ENCODE data around the gene AREL1.
A peak's percentile ranks its signal among the peaks of the same experiment; 100 is the strongest.

The AREL1 gene

DNA sequence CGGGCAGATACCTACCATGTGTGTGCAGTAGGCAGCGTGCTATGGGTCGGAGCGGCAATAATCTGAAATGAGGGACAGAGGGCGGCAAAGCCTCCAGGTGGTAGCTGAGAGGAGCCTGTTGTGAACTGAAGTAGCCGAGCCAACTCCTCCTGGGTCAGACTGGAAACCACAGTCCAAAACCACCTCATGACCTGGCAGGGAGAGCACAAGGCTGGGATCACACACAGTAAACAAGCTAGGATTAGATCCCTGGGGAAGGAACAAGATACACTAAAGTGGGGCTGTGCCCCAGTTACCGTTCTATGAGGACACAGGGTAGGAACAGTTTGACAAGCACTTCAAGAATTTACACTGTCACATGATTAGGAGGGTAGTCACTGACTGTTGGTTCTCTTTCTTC, 49.0 kb downstream of the AREL1 start:
- Mint-ChIP-seq H3K27ac (peak overlapping the region in 1 of 2 donors; percentile 71), H3K36me3 (ENCODE audit: insufficient read depth) (peaks cover 63% of the 10 kb centered on the region)
- no peak for ATAC-seq (replicated peaks)

DNA sequence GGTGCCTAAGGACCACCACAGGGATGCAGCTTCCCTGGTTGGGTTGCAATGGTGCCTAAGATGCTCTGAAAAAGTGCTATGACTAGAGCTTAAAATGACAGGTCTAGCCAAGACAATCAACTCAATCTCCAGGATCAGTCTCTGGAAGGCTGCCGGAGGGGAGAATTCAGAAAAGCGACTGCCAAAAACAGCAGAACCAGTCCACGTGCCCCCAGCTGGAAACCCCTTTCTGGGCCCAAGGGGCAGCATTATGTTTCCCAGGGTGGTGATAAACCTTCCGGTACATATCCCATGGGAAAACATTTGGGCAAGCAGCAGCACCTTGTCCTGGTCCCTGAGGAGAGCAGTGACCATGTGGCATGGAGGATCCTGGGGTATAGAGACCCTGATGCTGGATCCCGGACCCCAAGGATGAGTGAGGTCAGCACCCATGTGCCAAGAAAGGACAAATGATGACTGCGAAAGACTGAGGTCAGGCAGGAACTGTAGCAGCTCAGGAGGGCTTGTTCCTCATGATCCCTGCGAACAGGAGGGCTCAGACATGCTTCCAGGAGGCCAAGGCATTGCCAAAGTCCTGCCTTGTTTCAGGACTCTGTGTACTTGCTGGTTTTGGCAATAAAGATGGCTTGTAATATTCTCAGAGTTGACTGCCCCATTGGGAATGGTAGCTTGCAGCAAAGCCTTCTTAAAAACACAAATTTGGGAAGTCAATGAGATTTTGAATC, 51.0 kb downstream of the AREL1 start:
- no peak for DNase-seq
- H3K27me3 Mint-ChIP-seq, result no peaks in the 10 kb centered on the region
- no peaks in the 10 kb centered on the region for H3K9me3 Mint-ChIP-seq
- no peak overlapping the region for H3K4me3 Mint-ChIP-seq
- H3K27ac Mint-ChIP-seq, result no peak overlapping the region
- peaks cover 54% of the 10 kb centered on the region for H3K36me3 Mint-ChIP-seq (ENCODE audit: insufficient read depth)
- ATAC-seq (replicated peaks), result no peak
- no peaks in the 10 kb centered on the region for H3K4me1 Mint-ChIP-seq (ENCODE audit: low read depth in 2 of 2)

More for the DNA sequence above, 49.0 kb downstream of the AREL1 start:
- no peaks in the 10 kb centered on the region for H3K27me3 Mint-ChIP-seq
- no peaks in the 10 kb centered on the region for H3K9me3 Mint-ChIP-seq
- no peak for DNase-seq
- no peaks in the 10 kb centered on the region for H3K4me1 Mint-ChIP-seq (ENCODE audit: low read depth in 2 of 2)
- H3K4me3 Mint-ChIP-seq, result no peak overlapping the region

DNA sequence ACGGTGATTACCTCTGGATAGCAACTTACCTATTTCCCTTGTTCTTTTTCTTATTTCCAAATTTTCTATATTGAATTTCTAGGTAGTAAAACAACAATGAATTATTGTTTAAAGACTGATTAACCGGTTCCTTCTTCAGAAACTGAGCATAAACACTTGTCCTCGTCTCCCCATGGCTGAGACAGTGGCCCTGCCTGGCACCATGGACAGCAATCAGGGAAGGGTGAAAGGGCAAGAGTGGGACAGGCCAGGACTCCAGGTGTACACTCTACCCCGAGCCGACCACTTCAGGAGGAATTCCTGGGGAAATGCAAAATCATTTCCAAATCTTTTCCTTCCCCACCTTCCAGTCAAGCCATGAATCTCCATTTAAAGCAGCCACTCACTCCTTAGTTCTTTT, 52.0 kb downstream of the AREL1 start:
- H3K27ac Mint-ChIP-seq, result no peak overlapping the region
- DNase-seq (no peak), ATAC-seq (replicated peaks) (no peak)
- no peaks in the 10 kb centered on the region for H3K9me3 Mint-ChIP-seq
- H3K27me3 Mint-ChIP-seq, result no peaks in the 10 kb centered on the region
- no peaks in the 10 kb centered on the region for H3K4me1 Mint-ChIP-seq (ENCODE audit: low read depth in 2 of 2)
- H3K36me3 Mint-ChIP-seq (ENCODE audit: insufficient read depth), result peaks cover 49% of the 10 kb centered on the region
- H3K4me3 Mint-ChIP-seq, result no peak overlapping the region

DNA sequence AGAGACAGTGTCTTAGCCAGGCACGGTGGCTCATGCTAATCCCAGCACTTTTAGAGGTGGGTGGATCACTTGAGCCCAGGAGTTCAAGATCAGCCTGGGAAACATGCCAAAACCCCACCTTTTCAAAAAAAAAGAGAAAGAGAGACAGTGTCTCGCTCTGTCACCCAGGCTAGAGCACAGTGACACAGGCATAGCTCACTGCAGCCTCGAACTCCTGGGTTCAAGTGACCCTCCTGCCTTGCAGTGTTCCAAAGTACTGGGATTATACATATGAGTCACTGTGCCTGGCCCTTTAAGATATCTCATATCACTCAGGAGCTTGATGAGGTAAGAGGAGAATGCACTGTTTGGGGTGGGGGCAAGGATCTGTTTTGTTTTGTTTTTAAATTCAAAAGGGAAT, 52.7 kb downstream of the AREL1 start:
- ATAC-seq (replicated peaks) (no peak), DNase-seq (no peak)
- Mint-ChIP-seq H3K9me3 (no peaks in the 10 kb centered on the region), H3K27ac (no peak overlapping the region), H3K4me1 (ENCODE audit: low read depth in 2 of 2) (peaks cover 0 to 2% of the 10 kb centered on the region in 2 donors), H3K27me3 (no peaks in the 10 kb centered on the region), H3K36me3 (ENCODE audit: insufficient read depth) (peaks cover 44% of the 10 kb centered on the region), H3K4me3 (no peak overlapping the region)

DNA sequence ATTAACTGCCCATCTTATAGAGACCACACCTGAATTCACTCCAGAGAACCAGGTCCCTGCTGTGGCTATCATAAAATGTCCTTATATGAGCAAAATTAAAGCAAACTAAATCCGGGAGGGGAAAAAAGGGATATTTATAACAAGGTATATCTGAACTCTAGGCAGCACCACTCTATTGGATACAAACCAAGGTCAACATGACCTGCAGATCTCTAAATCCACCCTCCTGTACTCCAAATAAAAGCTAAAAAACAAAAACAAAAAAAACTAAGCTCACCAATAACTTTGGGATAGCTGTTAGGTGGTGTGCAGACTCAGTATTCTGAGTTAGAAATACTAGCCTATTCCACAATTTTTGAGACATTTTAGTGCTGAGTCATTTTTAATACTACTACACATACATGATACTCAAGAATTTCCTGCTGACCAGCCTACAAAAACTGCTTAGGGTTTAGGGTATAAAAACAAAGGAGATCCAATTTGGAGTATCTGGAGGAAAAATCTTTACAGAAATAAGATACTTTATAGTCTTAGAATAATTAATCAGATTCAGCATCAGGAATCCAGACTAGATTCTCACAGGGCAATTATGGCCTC, 54.2 kb downstream of the AREL1 start:
- no peak overlapping the region for H3K27ac Mint-ChIP-seq
- ATAC-seq (replicated peaks) (no peak), DNase-seq (no peak)
- H3K4me1 Mint-ChIP-seq (ENCODE audit: low read depth in 2 of 2), result peaks cover 0 to 2% of the 10 kb centered on the region in 2 donors
- H3K9me3 Mint-ChIP-seq, result no peaks in the 10 kb centered on the region
- peaks cover 33% of the 10 kb centered on the region for H3K36me3 Mint-ChIP-seq (ENCODE audit: insufficient read depth)
- H3K4me3 Mint-ChIP-seq, result no peak overlapping the region
- no peaks in the 10 kb centered on the region for H3K27me3 Mint-ChIP-seq

DNA sequence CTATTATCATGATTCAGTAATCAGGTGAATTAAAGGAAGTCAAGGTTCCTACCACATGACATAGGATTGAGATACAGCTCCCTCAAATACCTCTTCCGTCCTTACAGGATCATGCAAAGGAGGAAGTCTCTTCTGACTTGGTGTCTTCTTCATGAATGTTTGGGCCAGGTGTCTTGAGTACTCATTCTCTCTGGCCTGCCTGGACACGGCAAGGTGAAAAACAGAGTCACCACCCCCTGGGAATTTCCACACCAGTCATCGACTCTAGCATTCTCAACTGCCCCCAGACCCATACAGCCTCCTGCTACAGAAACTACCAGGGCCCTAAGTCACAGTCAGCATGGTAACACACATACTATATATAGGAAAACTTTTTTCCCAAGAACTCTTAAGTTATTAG, 55.9 kb downstream of the AREL1 start:
- DNase-seq, result no peak
- peaks cover 19% of the 10 kb centered on the region for H3K36me3 Mint-ChIP-seq (ENCODE audit: insufficient read depth)
- H3K4me3 Mint-ChIP-seq, result no peak overlapping the region
- peaks cover 1 to 2% of the 10 kb centered on the region in 2 donors for H3K4me1 Mint-ChIP-seq (ENCODE audit: low read depth in 2 of 2)
- H3K27ac Mint-ChIP-seq, result peak overlapping the region in 1 of 2 donors; percentile 8
- H3K27me3 Mint-ChIP-seq, result no peaks in the 10 kb centered on the region
- no peak for ATAC-seq (replicated peaks)
- no peaks in the 10 kb centered on the region for H3K9me3 Mint-ChIP-seq

DNA sequence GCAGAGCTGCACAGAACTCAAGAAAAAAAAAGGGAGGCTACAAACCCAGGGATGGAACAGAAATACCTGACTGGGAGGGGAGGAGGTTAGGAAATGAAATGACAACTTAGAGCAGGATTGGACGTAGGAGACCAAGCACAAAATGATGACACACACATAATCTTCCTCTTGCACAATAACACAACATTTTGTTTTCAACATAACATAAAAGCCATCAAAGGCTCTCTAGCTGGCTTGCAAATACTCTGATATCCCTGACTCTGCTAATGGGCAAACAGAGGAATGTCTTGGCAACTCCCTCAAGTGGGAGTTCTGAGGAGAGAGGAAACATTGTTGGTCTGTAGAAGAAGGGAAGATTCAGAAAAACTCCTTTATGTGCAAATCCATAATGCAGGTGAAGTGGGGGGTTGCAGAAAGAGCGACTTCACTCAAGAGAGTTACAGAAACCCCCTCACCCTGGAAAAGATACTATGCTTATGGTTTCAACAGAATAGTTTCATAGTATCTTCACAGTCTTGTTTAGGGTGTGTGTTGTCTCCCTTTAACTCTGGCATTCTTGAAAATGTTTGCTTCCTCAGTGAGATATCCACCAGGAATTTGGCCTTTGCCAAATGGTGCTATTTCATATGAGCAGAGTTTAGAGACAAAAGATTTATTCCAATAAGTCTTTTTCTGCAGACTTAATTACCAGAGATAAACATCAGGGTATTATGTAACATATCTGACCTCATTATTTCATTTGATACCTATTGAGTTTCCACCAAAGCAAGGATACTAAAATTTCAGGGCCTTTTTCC, 57.1 kb downstream of the AREL1 start:
- ATAC-seq (replicated peaks) (no peak), DNase-seq (no peak)
- no peaks in the 10 kb centered on the region for H3K27me3 Mint-ChIP-seq
- H3K4me1 Mint-ChIP-seq (ENCODE audit: low read depth in 2 of 2), result peaks cover 9 to 12% of the 10 kb centered on the region in 2 donors
- H3K4me3 Mint-ChIP-seq, result no peak overlapping the region
- H3K9me3 Mint-ChIP-seq, result no peaks in the 10 kb centered on the region
- peaks cover 8% of the 10 kb centered on the region for H3K36me3 Mint-ChIP-seq (ENCODE audit: insufficient read depth)
- peak overlapping the region in 1 of 2 donors; percentile 65 for H3K27ac Mint-ChIP-seq

DNA sequence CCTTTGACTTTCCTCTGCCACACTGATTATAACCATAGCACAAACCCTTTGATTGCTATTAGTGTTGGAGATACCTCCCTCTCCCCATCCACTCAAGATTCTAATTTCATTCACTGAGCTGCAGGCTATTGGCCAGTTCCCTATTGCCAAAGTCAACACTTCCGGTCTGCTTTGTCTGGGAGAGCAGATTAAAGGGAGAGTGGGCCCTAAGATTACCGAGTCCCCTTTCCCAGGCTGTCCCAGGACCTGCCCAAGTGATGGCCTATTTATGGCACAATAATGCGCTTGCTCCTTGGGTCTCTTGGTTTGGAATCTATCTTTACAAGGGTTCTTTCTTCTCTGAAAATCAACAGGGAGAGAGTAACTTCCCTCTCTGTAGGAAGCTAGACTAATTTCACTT, 57.9 kb downstream of the AREL1 start:
- Mint-ChIP-seq H3K36me3 (ENCODE audit: insufficient read depth) (peaks cover 7% of the 10 kb centered on the region), H3K4me3 (no peak overlapping the region), H3K4me1 (ENCODE audit: low read depth in 2 of 2) (peaks cover 14 to 16% of the 10 kb centered on the region in 2 donors), H3K9me3 (no peaks in the 10 kb centered on the region), H3K27me3 (no peaks in the 10 kb centered on the region), H3K27ac (peak overlapping the region in 1 of 2 donors; percentile 65)
- DNase-seq, result no peak
- ATAC-seq (replicated peaks), result no peak

DNA sequence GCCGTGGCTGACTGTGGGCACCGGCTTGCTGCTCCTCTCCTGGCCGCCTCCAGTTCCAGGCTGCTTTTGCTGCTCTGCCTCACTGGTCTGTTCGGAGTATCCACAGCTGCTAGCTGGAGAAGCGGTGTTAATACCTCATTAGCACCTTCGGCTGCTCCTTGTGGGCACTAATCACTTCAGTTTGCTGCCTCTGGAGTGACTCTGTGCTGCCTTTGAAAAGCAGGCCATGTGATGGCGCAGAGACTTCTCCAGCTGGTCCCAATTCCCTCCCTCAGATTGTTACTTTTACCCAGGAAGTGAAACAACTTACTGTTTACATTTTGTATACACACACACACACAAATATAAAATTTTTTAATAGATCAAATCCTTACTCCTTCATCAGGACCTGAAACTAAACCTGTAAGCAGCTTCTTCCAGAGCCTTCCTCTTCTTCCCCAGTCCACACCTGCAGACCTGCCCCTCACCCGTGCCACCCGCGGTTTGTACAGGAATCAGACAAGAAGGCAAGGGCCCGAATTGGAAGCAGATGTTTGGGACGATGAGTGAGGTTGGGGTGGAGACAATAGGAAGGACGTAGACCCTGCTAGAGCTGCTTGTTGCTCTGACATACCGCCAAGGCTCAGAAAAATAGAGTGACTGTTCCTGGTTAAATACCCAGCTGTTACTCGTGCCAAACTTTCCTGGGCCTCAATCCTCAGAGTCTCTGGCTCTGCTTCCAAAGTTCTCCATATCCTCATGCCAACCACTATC, 59.3 kb downstream of the AREL1 start:
- H3K36me3 Mint-ChIP-seq (ENCODE audit: insufficient read depth), result peaks cover 3% of the 10 kb centered on the region
- DNase-seq (no peak), ATAC-seq (replicated peaks) (no peak)
- H3K4me3 Mint-ChIP-seq, result no peak overlapping the region
- no peaks in the 10 kb centered on the region for H3K27me3 Mint-ChIP-seq
- peak overlapping the region; percentile 55 to 80 for H3K27ac Mint-ChIP-seq
- peaks cover 14 to 16% of the 10 kb centered on the region in 2 donors for H3K4me1 Mint-ChIP-seq (ENCODE audit: low read depth in 2 of 2)
- no peaks in the 10 kb centered on the region for H3K9me3 Mint-ChIP-seq

DNA sequence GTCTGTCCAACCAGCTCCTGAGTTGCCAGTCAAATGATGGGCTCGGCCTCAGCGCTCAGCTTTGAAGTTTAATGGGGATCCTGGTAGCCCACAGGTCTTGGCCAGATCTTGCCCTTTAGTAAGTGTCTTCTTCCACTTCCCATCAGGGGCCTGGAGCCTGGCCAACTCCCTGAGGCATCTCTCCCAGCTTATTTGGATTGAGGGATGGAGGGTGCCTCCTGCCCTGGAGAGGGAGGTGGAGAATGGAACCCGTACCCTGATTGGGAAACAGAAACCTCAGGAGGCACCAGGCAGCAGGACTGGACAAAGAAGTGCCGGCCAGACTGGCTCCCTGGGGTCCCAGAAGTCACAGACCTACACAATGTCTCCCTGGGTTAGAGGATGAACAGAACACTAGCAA, 60.3 kb downstream of the AREL1 start:
- H3K27me3 Mint-ChIP-seq, result no peaks in the 10 kb centered on the region
- no peak for ATAC-seq (replicated peaks)
- H3K36me3 Mint-ChIP-seq (ENCODE audit: insufficient read depth), result peaks cover 3% of the 10 kb centered on the region
- peak overlapping the region; percentile 55 to 80 for H3K27ac Mint-ChIP-seq
- no peaks in the 10 kb centered on the region for H3K9me3 Mint-ChIP-seq
- no peak for DNase-seq
- H3K4me3 Mint-ChIP-seq, result no peak overlapping the region
- H3K4me1 Mint-ChIP-seq (ENCODE audit: low read depth in 2 of 2), result peaks cover 14 to 16% of the 10 kb centered on the region in 2 donors

DNA sequence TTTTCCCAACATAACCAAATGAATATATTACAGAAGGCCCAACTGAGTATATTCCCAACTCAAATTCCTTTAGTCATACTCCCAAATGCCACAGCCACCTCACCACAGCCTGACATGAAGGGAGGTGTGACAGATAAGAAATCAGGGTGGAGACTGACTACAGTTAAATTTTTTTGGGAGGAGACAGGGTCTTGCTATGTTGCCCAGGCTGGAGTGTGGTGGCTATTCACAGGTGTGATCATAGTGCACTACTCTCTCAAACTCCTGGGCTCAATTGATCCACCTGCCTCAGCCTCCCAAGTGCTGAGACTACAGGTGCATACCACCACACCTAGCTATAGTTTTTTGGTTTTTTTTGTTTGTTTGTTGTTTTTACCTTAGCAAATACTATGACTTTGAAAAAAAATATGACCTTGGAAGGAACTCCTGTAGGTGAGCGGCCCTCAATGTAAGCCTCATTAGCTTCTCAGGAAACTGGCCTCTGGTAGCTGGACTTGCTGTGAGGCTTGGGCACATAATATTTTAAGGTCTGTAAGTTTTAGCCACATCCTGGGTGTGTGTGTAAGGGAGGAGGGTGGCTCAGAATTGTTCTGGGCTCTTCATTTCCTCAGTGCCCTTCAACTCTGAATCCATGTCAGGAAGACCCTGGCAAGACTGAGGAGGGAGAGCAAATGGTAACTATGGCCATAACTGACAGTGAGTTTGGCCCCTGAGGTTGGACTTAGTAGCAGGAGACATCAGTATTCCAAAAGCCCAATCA, 61.8 kb downstream of the AREL1 start:
- peaks cover 3% of the 10 kb centered on the region for H3K36me3 Mint-ChIP-seq (ENCODE audit: insufficient read depth)
- DNase-seq, result no peak
- H3K4me3 Mint-ChIP-seq, result no peak overlapping the region
- peaks cover 16 to 17% of the 10 kb centered on the region in 2 donors for H3K4me1 Mint-ChIP-seq (ENCODE audit: low read depth in 2 of 2)
- H3K27me3 Mint-ChIP-seq, result no peaks in the 10 kb centered on the region
- no peak for ATAC-seq (replicated peaks)
- H3K9me3 Mint-ChIP-seq, result no peaks in the 10 kb centered on the region
- H3K27ac Mint-ChIP-seq, result peak overlapping the region; percentile 66 to 92

DNA sequence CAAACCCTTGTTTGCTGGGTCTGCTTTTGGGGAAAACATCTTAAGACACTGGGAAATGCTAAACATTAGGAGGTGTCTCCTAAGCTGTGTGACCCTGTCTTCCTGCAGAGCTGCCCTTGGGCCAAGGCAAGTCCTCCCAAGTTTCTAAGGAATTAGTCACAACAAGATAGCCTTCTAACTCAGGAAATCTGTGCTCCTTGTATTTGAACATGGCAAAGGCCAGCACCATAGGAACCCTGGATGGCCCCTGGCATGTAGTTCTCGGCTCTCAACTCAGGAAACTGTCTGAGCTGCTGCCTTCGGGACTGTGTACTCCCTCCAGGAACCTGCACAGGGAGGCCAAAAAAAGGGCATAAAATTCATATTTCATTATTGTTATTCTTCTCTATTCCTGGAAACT, 63.2 kb downstream of the AREL1 start:
- Mint-ChIP-seq H3K4me3 (no peak overlapping the region), H3K9me3 (no peaks in the 10 kb centered on the region), H3K4me1 (ENCODE audit: low read depth in 2 of 2) (peaks cover 16 to 18% of the 10 kb centered on the region in 2 donors), H3K27me3 (no peaks in the 10 kb centered on the region), H3K36me3 (ENCODE audit: insufficient read depth) (peaks cover 3% of the 10 kb centered on the region), H3K27ac (peak overlapping the region in 1 of 2 donors; percentile 10)
- DNase-seq (no peak), ATAC-seq (replicated peaks) (no peak)

DNA sequence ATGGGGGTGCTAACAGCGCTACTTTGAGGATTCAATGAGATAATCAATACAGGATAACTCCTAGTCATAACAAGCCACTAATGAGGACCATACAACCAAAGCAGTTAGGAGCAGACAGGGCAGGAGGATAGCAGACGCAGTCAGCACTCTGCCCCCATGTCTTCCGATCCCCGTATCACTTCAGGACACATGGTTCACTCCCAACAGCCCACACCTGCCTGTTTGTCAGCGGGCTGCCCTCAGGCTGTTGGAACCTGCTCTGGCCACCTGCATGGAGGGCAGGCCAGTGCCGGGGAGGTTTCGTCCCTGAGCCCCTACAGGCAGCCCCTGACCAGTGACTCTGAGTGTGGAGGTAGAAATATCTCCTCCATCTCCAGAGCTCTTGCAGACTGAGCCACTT, 63.7 kb downstream of the AREL1 start:
- Mint-ChIP-seq H3K4me1 (ENCODE audit: low read depth in 2 of 2) (peaks cover 16 to 18% of the 10 kb centered on the region in 2 donors), H3K36me3 (ENCODE audit: insufficient read depth) (peaks cover 3% of the 10 kb centered on the region), H3K4me3 (no peak overlapping the region), H3K27me3 (no peaks in the 10 kb centered on the region), H3K27ac (peak overlapping the region in 1 of 2 donors; percentile 10), H3K9me3 (no peaks in the 10 kb centered on the region)
- ATAC-seq (replicated peaks), result no peak
- no peak for DNase-seq

Data from effector memory CD8-positive, alpha-beta T cell (primary cell).